Neural progenitor cell (in vitro differentiated cells): ENCODE data around the gene HIVEP2. TPM values are rescaled to one million over a fixed set of nuclear protein-coding genes. Genes with fewer than 3 reads are reported as not detected.

ENCODE experiments used
- DNase-seq: peaks from one replicate; pipeline ENCODE4 v3.0.0-alpha.2; 2016; ENCODE audit warnings: low spot score
- H2AFZ ChIP-seq: fragments of 200-600 bp; sonication (generic); replicated peaks from 2 replicates; pipeline ENCODE4 v1.6.1; 2016; ENCODE audit warnings: antibody characterized with exemption
- H3F3A ChIP-seq: fragments of 200-600 bp; sonication (generic); 2 replicates; pipeline ENCODE4 v1.6.1; 2016; ENCODE audit warnings: antibody characterized with exemption, low read depth
- H3K27ac ChIP-seq: fragments of 200-600 bp; sonication (generic); 2 replicates; pipeline ENCODE4 v1.5.1; 2016; ENCODE audit warnings: mild to moderate bottlenecking
- H3K27me3 ChIP-seq: fragments of 200-600 bp; sonication (generic); 2 replicates; pipeline ENCODE4 v1.6.1; 2016; ENCODE audit warnings: mild to moderate bottlenecking, moderate library complexity
- H3K36me3 ChIP-seq: fragments of 200-600 bp; sonication (generic); 2 replicates; pipeline ENCODE4 v1.5.1; 2016
- H3K4me1 ChIP-seq: fragments of 200-600 bp; sonication (generic); 2 replicates; pipeline ENCODE4 v1.6.1; 2016; ENCODE audit warnings: mixed run types
- H3K4me2 ChIP-seq: fragments of 200-600 bp; sonication (generic); 2 replicates; pipeline ENCODE4 v1.6.1; 2016
- H3K4me3 ChIP-seq: fragments of 200-600 bp; sonication (generic); 2 replicates; pipeline ENCODE4 v1.5.1; 2016
- H3K79me2 ChIP-seq: fragments of 200-600 bp; sonication (generic); 2 replicates; pipeline ENCODE4 v1.6.1; 2016; ENCODE audit warnings: low read depth
- H3K9ac ChIP-seq: fragments of 200-600 bp; sonication (generic); 2 replicates; pipeline ENCODE4 v1.6.1; 2016
- H3K9me3 ChIP-seq: fragments of 200-600 bp; sonication (generic); 2 replicates; pipeline ENCODE4 v1.5.1; 2016; ENCODE audit warnings: low read depth
- H4K20me1 ChIP-seq: fragments of 200-600 bp; sonication (generic); 2 replicates; pipeline ENCODE4 v1.6.1; 2016; ENCODE audit warnings: low read depth
- H3K27ac Mint-ChIP-seq: 3 replicates; pipeline ENCODE4 v1.8.0; 2021; ENCODE audit warnings: mixed read lengths
- H3K27me3 Mint-ChIP-seq: 2 replicates; pipeline ENCODE4 v1.8.0; 2022; ENCODE audit warnings: low read depth, mild to moderate bottlenecking, inconsistent platforms, moderate library complexity, mixed read lengths; ENCODE audit not compliant: insufficient read depth
- H3K36me3 Mint-ChIP-seq: 3 replicates; pipeline ENCODE4 v1.8.0; 2021; ENCODE audit warnings: mixed read lengths
- H3K4me1 Mint-ChIP-seq: 3 replicates; pipeline ENCODE4 v1.8.0; 2021; ENCODE audit warnings: mixed read lengths
- H3K4me3 Mint-ChIP-seq: 3 replicates; pipeline ENCODE4 v1.8.0; 2021; ENCODE audit warnings: mild to moderate bottlenecking, moderate library complexity, mixed read lengths
- H3K9me3 Mint-ChIP-seq: 3 replicates; pipeline ENCODE4 v1.8.0; 2020; ENCODE audit warnings: mixed read lengths
- CTCF ChIP-seq: fragments of 200-600 bp; sonication (generic); IDR thresholded peaks from 2 replicates; pipeline ENCODE4 v1.5.1; 2017; ENCODE audit warnings: antibody characterized with exemption, mild to moderate bottlenecking
- EZH2 ChIP-seq: fragments of 200-600 bp; sonication (generic); IDR thresholded peaks from 2 replicates; pipeline ENCODE4 v1.6.1; 2017; ENCODE audit warnings: antibody characterized with exemption, mild to moderate bottlenecking, moderate library complexity
- EZH2phosphoT487 ChIP-seq: fragments of 200-600 bp; sonication (generic); IDR thresholded peaks from 2 replicates; pipeline ENCODE4 v1.6.1; 2017; ENCODE audit warnings: antibody characterized with exemption
- total RNA-seq: library from RNA; depleted of rRNA; stranded (reverse); fragments of >200 nt; gene quantifications from 2 replicates; pipeline ENCODE4 v1.2.3, GENCODE V29; 2015; ENCODE audit warnings: low replicate concordance

The HIVEP2 gene
- total RNA-seq, 1 donor from 2014 or later, result 2.1 TPM

- no peaks in the 10 kb centered on the region for H3K9me3 ChIP-seq
- TF ChIP-seq CTCF, result no peak
- TF ChIP-seq EZH2, result no peak
- TF ChIP-seq EZH2phosphoT487, result no peak
- no peak overlapping the region for H3K27ac Mint-ChIP-seq
- H3K4me3 Mint-ChIP-seq, result no peak overlapping the region
- no peak overlapping the region for H3K4me3 ChIP-seq
- no peaks in the 10 kb centered on the region for H3K36me3 ChIP-seq
- H3K4me1 ChIP-seq, result no peaks in the 10 kb centered on the region
- H3K36me3 Mint-ChIP-seq, result no peaks in the 10 kb centered on the region
- H2AFZ ChIP-seq, result no peak overlapping the region
- H3K9ac ChIP-seq, result no peak overlapping the region
- no peaks in the 10 kb centered on the region for H3K27me3 ChIP-seq
- no peaks in the 10 kb centered on the region for H4K20me1 ChIP-seq
- H3F3A ChIP-seq, result no peaks in the 10 kb centered on the region
- H3K4me2 ChIP-seq, result no peak overlapping the region
- no peak overlapping the region for H3K27ac ChIP-seq
- H3K4me1 Mint-ChIP-seq, result no peaks in the 10 kb centered on the region
- peaks cover 2% of the 10 kb centered on the region for H3K27me3 Mint-ChIP-seq
- H3K9me3 Mint-ChIP-seq, result no peaks in the 10 kb centered on the region
- no peak for DNase-seq
- H3K79me2 ChIP-seq, result no peaks in the 10 kb centered on the region
These were observed 9.1 kb downstream of the HIVEP2 start for GRCh38 chr6:142935553-142936517.

DNA sequence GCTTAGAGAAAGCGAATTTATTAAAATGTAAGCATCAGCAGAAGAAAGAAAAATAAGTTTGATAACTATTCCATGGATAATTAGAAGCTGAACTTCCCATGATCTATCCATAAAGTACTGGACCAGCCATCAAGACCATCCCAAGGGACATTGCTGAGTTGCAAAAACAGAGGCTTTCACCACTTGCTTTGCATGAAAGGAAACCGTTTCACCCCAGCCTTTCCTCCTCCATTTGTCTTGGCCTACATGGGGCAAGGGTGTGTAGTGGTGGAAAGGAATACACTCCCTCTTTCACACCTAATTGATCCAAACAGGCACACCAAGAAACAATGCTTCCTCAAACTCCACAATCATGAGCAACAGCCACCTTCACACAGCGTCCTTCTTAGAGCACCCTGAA is 10.4 kb downstream of the HIVEP2 start:
- Histone ChIP-seq H2AFZ (no peak overlapping the region), H3K4me3 (no peak overlapping the region), H3K27ac (no peak overlapping the region), H3K9ac (no peak overlapping the region), H3K27me3 (no peaks in the 10 kb centered on the region), H4K20me1 (no peaks in the 10 kb centered on the region), H3K4me2 (no peak overlapping the region), H3F3A (no peaks in the 10 kb centered on the region), H3K9me3 (no peaks in the 10 kb centered on the region), H3K4me1 (no peaks in the 10 kb centered on the region), H3K79me2 (no peaks in the 10 kb centered on the region), H3K36me3 (no peaks in the 10 kb centered on the region)
- Mint-ChIP-seq H3K27me3 (peaks cover 2% of the 10 kb centered on the region), H3K4me1 (no peaks in the 10 kb centered on the region), H3K9me3 (no peaks in the 10 kb centered on the region), H3K36me3 (no peaks in the 10 kb centered on the region), H3K27ac (no peak overlapping the region), H3K4me3 (no peak overlapping the region)
- TF ChIP-seq EZH2phosphoT487 (no peak), EZH2 (no peak), CTCF (no peak)
- no peak for DNase-seq

DNA sequence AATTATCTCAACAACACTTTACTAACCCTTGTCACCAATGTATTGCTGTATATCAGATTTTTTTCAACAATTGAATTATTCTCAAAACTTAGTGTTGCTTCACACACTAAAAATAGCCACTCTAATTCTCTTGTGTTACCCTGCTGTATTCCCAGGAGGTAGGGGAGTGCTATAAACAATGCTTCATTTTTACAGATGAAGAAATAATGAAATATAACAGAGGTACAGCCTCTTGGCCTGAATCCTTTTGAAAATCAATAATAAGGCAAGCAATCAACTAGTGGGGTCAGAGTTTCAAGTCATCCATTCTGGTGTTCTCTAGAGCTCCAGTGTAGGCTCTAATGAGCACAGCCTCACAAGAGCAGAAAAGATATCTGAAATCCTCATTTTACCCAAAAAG is 10.9 kb downstream of the HIVEP2 start:
- H3K79me2 ChIP-seq, result no peaks in the 10 kb centered on the region
- Mint-ChIP-seq H3K27ac (no peak overlapping the region), H3K4me3 (no peak overlapping the region), H3K9me3 (no peaks in the 10 kb centered on the region), H3K36me3 (no peaks in the 10 kb centered on the region), H3K4me1 (no peaks in the 10 kb centered on the region), H3K27me3 (peaks cover 3% of the 10 kb centered on the region)
- H3F3A ChIP-seq, result no peaks in the 10 kb centered on the region
- TF ChIP-seq EZH2phosphoT487, result no peak
- TF ChIP-seq EZH2, result no peak
- no peak for TF ChIP-seq CTCF
- no peaks in the 10 kb centered on the region for H3K4me1 ChIP-seq
- H3K27ac ChIP-seq, result no peak overlapping the region
- no peaks in the 10 kb centered on the region for H3K9me3 ChIP-seq
- no peaks in the 10 kb centered on the region for H3K36me3 ChIP-seq
- no peak overlapping the region for H2AFZ ChIP-seq
- H3K4me3 ChIP-seq, result no peak overlapping the region
- no peak overlapping the region for H3K9ac ChIP-seq
- H3K4me2 ChIP-seq, result no peak overlapping the region
- no peak for DNase-seq
- H3K27me3 ChIP-seq, result peaks cover 5% of the 10 kb centered on the region
- H4K20me1 ChIP-seq, result no peaks in the 10 kb centered on the region
